Heart left ventricle (tissue), 13 donors: ENCODE measurements around the gene PSMG3.

Experiments used
- POLR2A ChIP-seq, 2 donors: fragments of 450-650 bp; IDR thresholded peaks; one replicate each; pipeline ENCODE4 v1.6.1; 2017; ENCODE audit warnings: antibody characterized with exemption in 2 of 2, mild to moderate bottlenecking in 2 of 2, moderate library complexity in 2 of 2
- TF ChIP-seq, protein P1 (sequence below), 12 donors: fragments of 200-600 bp; sonication (generic) in 4 of 12; IDR thresholded peaks; one replicate each; pipeline versions ENCODE4 v1.5.0 to v1.8.0; 2018 to 2022; ENCODE audit warnings: antibody characterized with exemption in 12 of 12, mild to moderate bottlenecking in 5 of 12
- donor health status: ischemic (EF 13 %, LVEDD 7.1; RV severe dilation, severe dysfunction).
- donor health status: DM: no; HTN: yes; CAD: no.
- donor health status: DM: no; HTN: no; CAD: no.
- donor health status: ischemic (EF 25% LVEDD 6.9; RV normal size, moderate dysfunction).
- donor health status: ischemic (EF 25% LVEDD 5.7; RV mildly dilated, moderate dysfunction).
- donor health status: ischemic (EF 35%, LVEDD 5.7; RV mildly dilated, moderate dysfunction).
- donor health status: nonischemic (EF 11% LVEDD 7.7; RV severe dilation, severe dysfunction).
- donor health status: DM: yes; HTN: yes; CAD: no.
- donor health status: PGD.
- donor health status: ischemic (EF 29% LVEDD 5.4; RV normal size, mild dysfunction).
- donor health status: nonischemic (EF 23%, LVEDD 6.1; RV moderate dilation, normal function).

DNA sequence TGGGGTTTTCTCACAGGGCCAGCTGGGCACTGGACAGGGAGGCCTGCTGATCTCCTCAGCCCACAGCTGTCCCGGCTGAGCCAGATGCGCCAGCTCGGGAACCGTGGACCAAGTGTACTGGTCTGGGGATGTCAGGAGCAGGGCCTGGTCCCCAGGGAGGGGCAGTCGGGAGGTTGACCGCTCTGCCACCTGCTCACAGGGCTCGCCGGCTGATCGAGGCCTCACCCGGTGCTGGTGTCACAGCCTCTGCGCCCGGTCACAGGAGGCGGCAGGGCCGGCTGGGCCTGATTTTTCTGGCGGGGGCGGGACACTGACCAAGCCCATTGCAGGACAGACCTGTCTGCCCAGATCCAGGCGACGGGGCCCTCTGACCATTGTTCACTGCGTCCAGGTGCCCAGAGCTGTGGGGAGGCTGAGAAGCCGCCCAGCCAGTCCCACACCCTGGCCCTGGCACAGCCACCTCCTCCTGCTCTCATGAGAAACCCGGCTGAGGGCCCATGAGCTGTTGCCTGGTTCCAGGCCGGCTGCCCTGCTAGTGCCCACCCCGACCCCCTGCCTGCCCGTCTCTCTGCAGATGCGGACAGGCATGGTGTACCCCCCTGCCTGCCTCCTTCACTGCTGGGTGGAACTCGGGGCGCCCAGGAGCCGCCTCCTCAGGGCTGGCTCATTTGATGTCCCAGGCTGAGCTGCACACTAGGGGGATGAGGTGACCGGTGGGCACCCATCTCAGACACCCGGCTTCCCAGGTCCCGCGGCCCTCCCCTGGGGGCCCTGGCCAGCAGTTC is 10.8 kb downstream of the PSMG3 start:
- TF ChIP-seq, protein P1, sequence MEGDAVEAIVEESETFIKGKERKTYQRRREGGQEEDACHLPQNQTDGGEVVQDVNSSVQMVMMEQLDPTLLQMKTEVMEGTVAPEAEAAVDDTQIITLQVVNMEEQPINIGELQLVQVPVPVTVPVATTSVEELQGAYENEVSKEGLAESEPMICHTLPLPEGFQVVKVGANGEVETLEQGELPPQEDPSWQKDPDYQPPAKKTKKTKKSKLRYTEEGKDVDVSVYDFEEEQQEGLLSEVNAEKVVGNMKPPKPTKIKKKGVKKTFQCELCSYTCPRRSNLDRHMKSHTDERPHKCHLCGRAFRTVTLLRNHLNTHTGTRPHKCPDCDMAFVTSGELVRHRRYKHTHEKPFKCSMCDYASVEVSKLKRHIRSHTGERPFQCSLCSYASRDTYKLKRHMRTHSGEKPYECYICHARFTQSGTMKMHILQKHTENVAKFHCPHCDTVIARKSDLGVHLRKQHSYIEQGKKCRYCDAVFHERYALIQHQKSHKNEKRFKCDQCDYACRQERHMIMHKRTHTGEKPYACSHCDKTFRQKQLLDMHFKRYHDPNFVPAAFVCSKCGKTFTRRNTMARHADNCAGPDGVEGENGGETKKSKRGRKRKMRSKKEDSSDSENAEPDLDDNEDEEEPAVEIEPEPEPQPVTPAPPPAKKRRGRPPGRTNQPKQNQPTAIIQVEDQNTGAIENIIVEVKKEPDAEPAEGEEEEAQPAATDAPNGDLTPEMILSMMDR (IDR thresholded peaks at IDR 0.05) = no peak
- TF ChIP-seq POLR2A (IDR thresholded peaks at IDR 0.05) = no peak
